ENCODE results near the gene AMZ1. TPM values are rescaled to one million over a fixed set of nuclear protein-coding genes. Genes with fewer than 3 reads are reported as not detected.
"Not testable (repeated sequence)": the region's sequence is repeated elsewhere in the genome, so short reads cannot be mapped to it uniquely, and the experiment has no call there.

The AMZ1 gene
- total and polyA plus RNA-seq, 2 donors (not counting 1 experiment from before 2014, with no cell fraction given), result 0.26 to 0.33 TPM

- TF ChIP-seq CTCF (conservative IDR thresholded peaks at IDR 0.05 in 1 of 2, IDR thresholded peaks at IDR 0.05 in 1 of 2; ENCODE audit: low read depth in 1 of 2, low read length in 2 of 2) (no peak), EZH2 (IDR thresholded peaks at IDR 0.05; ENCODE audit: low read length, missing control alignments) (no peak)
- Histone ChIP-seq H4K20me1 (ENCODE audit: control insufficient read depth, extremely low read depth, insufficient read depth, low read length) (no peaks in the 10 kb centered on the region), H3K27ac (ENCODE audit: insufficient read depth, low read length) (no peak overlapping the region), H3K79me2 (ENCODE audit: control insufficient read depth, insufficient read depth, low read length) (peaks cover 31% of the 10 kb centered on the region), H2AFZ (ENCODE audit: low read length) (no peak overlapping the region), H3K9me3 (ENCODE audit: control insufficient read depth, insufficient read depth, low read depth, low read length) (no peaks in the 10 kb centered on the region), H3K4me3 (replicated peaks in 1 of 4; ENCODE audit: control extremely low read depth in 1 of 4, insufficient read depth in 1 of 4, low read depth in 3 of 4, low read length in 4 of 4) (no peak overlapping the region), H3K4me2 (ENCODE audit: extremely low read depth, insufficient read depth, low read length) (no peak overlapping the region), H3K9ac (ENCODE audit: insufficient read depth, low read length) (no peak overlapping the region), H3K36me3 (ENCODE audit: control insufficient read depth, insufficient read depth, low read length) (peaks cover 7% of the 10 kb centered on the region), H3K27me3 (ENCODE audit: control insufficient read depth, insufficient read depth, low read length) (no peaks in the 10 kb centered on the region), H3K4me1 (ENCODE audit: control insufficient read depth, extremely low read depth, insufficient read depth, low read length) (peaks cover 8% of the 10 kb centered on the region)
- DNase-seq (ENCODE audit: low read depth in 2 of 2), result no peak
These were observed 47.7 kb downstream of the AMZ1 start for GRCh38 chr7:2735744-2736143.

DNA sequence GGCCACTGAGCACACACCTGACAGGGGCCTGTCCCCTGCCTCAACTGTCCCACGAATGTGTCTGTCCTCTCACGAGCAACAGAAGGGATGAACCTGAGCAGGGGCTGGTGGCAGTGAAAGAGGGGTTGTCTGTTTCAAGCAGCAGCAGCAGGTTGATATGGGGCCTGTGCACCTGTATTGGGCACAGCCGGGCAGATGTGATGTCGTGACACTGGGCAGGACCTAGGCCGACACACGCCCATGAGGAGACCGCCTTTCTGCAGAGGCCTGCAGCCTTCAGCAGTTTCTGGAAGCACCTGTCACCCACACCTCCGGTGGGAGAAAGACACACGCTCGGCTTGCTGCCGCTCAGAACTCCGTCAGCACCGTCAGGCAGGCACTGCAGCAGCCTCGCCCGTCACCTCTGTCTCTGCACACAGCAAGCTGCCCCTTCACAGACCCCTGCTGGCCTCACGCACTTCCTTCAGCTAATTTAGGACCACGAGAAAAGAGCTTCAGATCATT lies 48.5 kb downstream of the AMZ1 start:
- Histone ChIP-seq H3K27ac (ENCODE audit: insufficient read depth, low read length) (no peak overlapping the region), H3K9ac (ENCODE audit: insufficient read depth, low read length) (no peak overlapping the region), H3K4me1 (ENCODE audit: control insufficient read depth, extremely low read depth, insufficient read depth, low read length) (peaks cover 8% of the 10 kb centered on the region), H2AFZ (ENCODE audit: low read length) (no peak overlapping the region), H3K9me3 (ENCODE audit: control insufficient read depth, insufficient read depth, low read depth, low read length) (no peaks in the 10 kb centered on the region), H3K79me2 (ENCODE audit: control insufficient read depth, insufficient read depth, low read length) (peaks cover 31% of the 10 kb centered on the region), H3K4me2 (ENCODE audit: extremely low read depth, insufficient read depth, low read length) (no peak overlapping the region), H4K20me1 (ENCODE audit: control insufficient read depth, extremely low read depth, insufficient read depth, low read length) (no peaks in the 10 kb centered on the region), H3K36me3 (ENCODE audit: control insufficient read depth, insufficient read depth, low read length) (peaks cover 4% of the 10 kb centered on the region), H3K4me3 (replicated peaks in 1 of 4; ENCODE audit: control extremely low read depth in 1 of 4, insufficient read depth in 1 of 4, low read depth in 3 of 4, low read length in 4 of 4) (no peak overlapping the region), H3K27me3 (ENCODE audit: control insufficient read depth, insufficient read depth, low read length) (no peaks in the 10 kb centered on the region)
- DNase-seq (ENCODE audit: low read depth in 2 of 2), result no peak
- no peak for TF ChIP-seq EZH2 (IDR thresholded peaks at IDR 0.05; ENCODE audit: low read length, missing control alignments)
- TF ChIP-seq CTCF (conservative IDR thresholded peaks at IDR 0.05 in 1 of 2, IDR thresholded peaks at IDR 0.05 in 1 of 2; ENCODE audit: low read depth in 1 of 2, low read length in 2 of 2), result no peak

- H4K20me1 ChIP-seq (ENCODE audit: control insufficient read depth, extremely low read depth, insufficient read depth, low read length), result not testable (repeated sequence)
These were observed 49.2 kb downstream of the AMZ1 start for GRCh38 chr7:2737005-2737743.

More at GRCh38 chr7:2737005-2737743, 49.2 kb downstream of the AMZ1 start:
- not testable (repeated sequence) for H3K36me3 ChIP-seq (ENCODE audit: control insufficient read depth, insufficient read depth, low read length); H3K9ac ChIP-seq (ENCODE audit: insufficient read depth, low read length); H3K4me1 ChIP-seq (ENCODE audit: control insufficient read depth, extremely low read depth, insufficient read depth, low read length); H2AFZ ChIP-seq (ENCODE audit: low read length); H3K4me2 ChIP-seq (ENCODE audit: extremely low read depth, insufficient read depth, low read length); H3K4me3 ChIP-seq (replicated peaks in 1 of 4; ENCODE audit: control extremely low read depth in 1 of 4, insufficient read depth in 1 of 4, low read depth in 3 of 4, low read length in 4 of 4); H3K9me3 ChIP-seq (ENCODE audit: control insufficient read depth, insufficient read depth, low read depth, low read length); H3K27ac ChIP-seq (ENCODE audit: insufficient read depth, low read length); H3K27me3 ChIP-seq (ENCODE audit: control insufficient read depth, insufficient read depth, low read length); DNase-seq (ENCODE audit: low read depth in 2 of 2)
- H3K79me2 ChIP-seq (ENCODE audit: control insufficient read depth, insufficient read depth, low read length), result peaks cover 32% of the 10 kb centered on the region
